HAP-1 (cell line): Measurements from ENCODE around the gene RTRAF.
A peak's percentile ranks its signal among the peaks of the same experiment; 100 is the strongest.

Experiments
- DNase-seq, 2 experiments: peaks; one replicate each; pipeline ENCODE4 v3.0.0-alpha.2; 2016 to 2020; ENCODE audit warnings: low spot score in 2 of 2
- H3K27me3 ChIP-seq: fragments of 250-450 bp; sonication (Bioruptor Pico); 2 replicates; pipeline ENCODE4 v1.5.1; 2020; ENCODE audit warnings: low read depth, mild to moderate bottlenecking, moderate library complexity
- H3K36me3 ChIP-seq: fragments of 250-450 bp; sonication (Bioruptor Pico); replicated peaks from 2 replicates; pipeline ENCODE4 v1.5.1; 2020; ENCODE audit warnings: mild to moderate bottlenecking
- H3K4me1 ChIP-seq: fragments of 250-450 bp; sonication (Bioruptor Pico); 2 replicates; pipeline ENCODE4 v1.5.1; 2020; ENCODE audit warnings: mild to moderate bottlenecking
- H3K4me3 ChIP-seq: fragments of 250-450 bp; sonication (Bioruptor Pico); 2 replicates; pipeline ENCODE4 v1.5.1; 2020; ENCODE audit warnings: mild to moderate bottlenecking, moderate library complexity
- H3K9me3 ChIP-seq: fragments of 250-450 bp; sonication (Bioruptor Pico); 2 replicates; pipeline ENCODE4 v1.5.1; 2020; ENCODE audit warnings: mild to moderate bottlenecking, moderate library complexity
- in situ Hi-C: fragments of 300-500 bp; cut with MboI; formaldehyde crosslinking; loops from 3 replicates; pipeline ENCODE4 v1.14.3; 2020; ENCODE audit warnings: low sequenced_read_pairs, inconsistent platforms, mixed read lengths

RTRAF gene

GRCh38 chr14:51989293-51990234 lies at the start of gene RTRAF:
RTRAF (plus strand) TSS chr14:51989546; CDS start chr14:51989640, 94 bp downstream.
- peaks cover 32% of the 10 kb centered on the region for H3K36me3 ChIP-seq

GRCh38 chr14:51939755-51940301 lies 49.5 kb upstream of the RTRAF start:
- Histone ChIP-seq H3K4me3 (no peak overlapping the region), H3K4me1 (peaks cover 26% of the 10 kb centered on the region), H3K9me3 (no peaks in the 10 kb centered on the region), H3K36me3 (no peaks in the 10 kb centered on the region), H3K27me3 (no peaks in the 10 kb centered on the region)
- DNase-seq = peak in 1 of 2 experiments; percentile 20
- in situ Hi-C loops = no loop called here

More at GRCh38 chr14:51989293-51990234, at the start of gene RTRAF:
- Histone ChIP-seq H3K4me3 (peak within 1 kb of the TSS; percentile 83), H3K27me3 (no peaks in the 10 kb centered on the region), H3K4me1 (peaks cover 13% of the 10 kb centered on the region), H3K9me3 (no peaks in the 10 kb centered on the region)
- DNase-seq = peak; percentile 89 to 94
- in situ Hi-C loops = loop anchor here (10.0 to 25.0 kb wide), 2 partner anchors 145 to 702 kb away; no protein-coding TSS in a partner anchor

DNA sequence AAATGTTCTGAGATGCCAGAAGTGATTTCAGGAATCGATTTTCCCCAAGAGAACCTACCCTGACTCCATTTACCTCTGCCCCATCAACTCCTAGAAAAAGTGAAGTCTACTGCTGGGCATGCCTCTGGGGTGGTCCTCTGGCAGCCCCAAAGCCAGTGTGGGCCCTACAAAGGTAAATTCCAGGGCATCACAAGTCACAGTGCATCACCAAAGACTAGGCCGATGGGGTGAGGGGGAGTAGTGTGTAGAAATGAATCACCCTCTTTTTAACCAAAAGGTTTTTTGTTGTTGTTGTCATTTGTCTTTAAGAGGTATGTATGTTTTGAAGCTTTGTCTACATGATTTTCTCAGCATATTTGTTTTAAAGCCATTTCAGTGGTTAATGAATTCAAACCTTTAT lies 46.4 kb upstream of the RTRAF start:
- in situ Hi-C loops = no loop called here
- Histone ChIP-seq H3K36me3 (no peaks in the 10 kb centered on the region), H3K9me3 (no peaks in the 10 kb centered on the region), H3K27me3 (no peaks in the 10 kb centered on the region), H3K4me3 (no peak overlapping the region), H3K4me1 (peaks cover 26% of the 10 kb centered on the region)
- DNase-seq = no peak

GRCh38 chr14:51950007-51950406 lies 39.3 kb upstream of the RTRAF start:
- H3K36me3 ChIP-seq = no peaks in the 10 kb centered on the region
- H3K27me3 ChIP-seq = no peaks in the 10 kb centered on the region
- DNase-seq = no peak
- no peak overlapping the region for H3K4me3 ChIP-seq
- no peaks in the 10 kb centered on the region for H3K9me3 ChIP-seq
- in situ Hi-C loops = no loop called here
- H3K4me1 ChIP-seq = peaks cover 7% of the 10 kb centered on the region

DNA sequence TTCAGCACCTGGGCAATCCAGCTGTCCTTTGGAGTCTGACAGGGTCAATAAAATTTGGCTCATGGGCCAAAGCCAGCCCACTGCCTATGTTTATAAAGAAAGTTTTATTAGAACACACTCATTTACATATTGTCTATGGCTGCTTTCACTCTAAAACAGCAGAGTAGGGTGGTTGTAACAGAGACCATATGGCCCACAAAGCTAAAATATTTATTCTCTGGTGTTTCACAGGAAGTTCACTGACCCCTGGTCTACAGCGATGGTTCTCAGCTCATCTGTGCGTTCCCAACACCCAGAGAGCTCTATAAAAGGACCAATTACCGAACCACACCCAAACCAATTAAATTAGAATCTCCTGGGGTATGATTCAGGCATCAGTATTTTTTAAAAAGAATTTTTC lies 37.7 kb upstream of the RTRAF start:
- peaks cover 7% of the 10 kb centered on the region for H3K4me1 ChIP-seq
- in situ Hi-C loops = no loop called here
- no peak overlapping the region for H3K4me3 ChIP-seq
- no peaks in the 10 kb centered on the region for H3K27me3 ChIP-seq
- DNase-seq = no peak
- no peaks in the 10 kb centered on the region for H3K9me3 ChIP-seq
- H3K36me3 ChIP-seq = no peaks in the 10 kb centered on the region

DNA sequence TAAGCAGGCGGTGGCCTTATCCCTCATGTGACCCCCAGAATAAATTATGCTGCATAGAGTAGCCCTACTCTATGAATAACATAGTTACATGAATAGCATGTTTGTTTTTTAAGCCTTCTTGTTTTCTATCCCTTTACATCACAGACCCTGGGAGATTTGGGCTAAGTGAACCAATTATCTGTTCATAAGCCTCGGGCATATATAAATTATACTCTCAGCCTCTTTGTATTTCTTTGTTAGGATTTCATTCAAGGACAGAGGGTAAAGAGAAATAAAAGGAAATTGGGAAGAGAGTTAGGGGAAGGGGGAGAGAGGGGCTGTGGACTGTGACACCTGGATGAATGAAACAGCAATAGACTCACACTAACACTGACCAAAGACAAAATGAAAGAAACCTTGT lies 35.3 kb upstream of the RTRAF start:
- no peaks in the 10 kb centered on the region for H3K27me3 ChIP-seq
- H3K36me3 ChIP-seq = no peaks in the 10 kb centered on the region
- in situ Hi-C loops = no loop called here
- H3K4me1 ChIP-seq = peaks cover 7% of the 10 kb centered on the region
- H3K4me3 ChIP-seq = no peak overlapping the region
- DNase-seq = peak in 1 of 2 experiments; percentile 27
- no peaks in the 10 kb centered on the region for H3K9me3 ChIP-seq

DNA sequence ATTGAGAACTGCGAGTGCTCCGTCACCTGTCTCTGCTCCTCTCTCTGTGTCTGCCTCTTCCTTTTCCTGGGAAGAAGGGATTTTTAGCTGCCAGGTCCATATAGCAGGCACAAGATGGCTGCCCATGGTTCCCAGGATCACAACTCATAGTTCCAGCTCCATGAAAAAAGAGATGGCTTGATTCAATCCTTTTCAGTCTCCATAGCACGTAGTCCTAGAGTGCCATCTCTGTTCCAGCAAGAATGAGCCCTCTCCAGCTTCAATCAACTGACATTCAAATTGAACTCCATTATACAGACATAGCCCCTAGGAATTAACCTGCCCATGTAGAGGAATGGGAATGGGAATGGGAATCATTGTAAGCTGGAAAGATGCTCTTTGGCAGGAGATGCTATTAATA lies 34.7 kb upstream of the RTRAF start:
- peaks cover 7% of the 10 kb centered on the region for H3K4me1 ChIP-seq
- in situ Hi-C loops = no loop called here
- H3K36me3 ChIP-seq = no peaks in the 10 kb centered on the region
- H3K9me3 ChIP-seq = no peaks in the 10 kb centered on the region
- no peak for DNase-seq
- no peak overlapping the region for H3K4me3 ChIP-seq
- no peaks in the 10 kb centered on the region for H3K27me3 ChIP-seq

GRCh38 chr14:51957950-51958349 lies 31.4 kb upstream of the RTRAF start:
- H3K9me3 ChIP-seq = no peaks in the 10 kb centered on the region
- peaks cover 16% of the 10 kb centered on the region for H3K4me1 ChIP-seq
- H3K36me3 ChIP-seq = no peaks in the 10 kb centered on the region
- DNase-seq = no peak
- in situ Hi-C loops = no loop called here
- H3K4me3 ChIP-seq = no peak overlapping the region
- no peaks in the 10 kb centered on the region for H3K27me3 ChIP-seq

- Histone ChIP-seq H3K27me3 (no peaks in the 10 kb centered on the region), H3K4me1 (peaks cover 18% of the 10 kb centered on the region), H3K9me3 (no peaks in the 10 kb centered on the region), H3K4me3 (no peak overlapping the region), H3K36me3 (no peaks in the 10 kb centered on the region)
- in situ Hi-C loops = no loop called here
- DNase-seq = no peak
Observed at GRCh38 chr14:51959928-51960327, 29.4 kb upstream of the RTRAF start.

DNA sequence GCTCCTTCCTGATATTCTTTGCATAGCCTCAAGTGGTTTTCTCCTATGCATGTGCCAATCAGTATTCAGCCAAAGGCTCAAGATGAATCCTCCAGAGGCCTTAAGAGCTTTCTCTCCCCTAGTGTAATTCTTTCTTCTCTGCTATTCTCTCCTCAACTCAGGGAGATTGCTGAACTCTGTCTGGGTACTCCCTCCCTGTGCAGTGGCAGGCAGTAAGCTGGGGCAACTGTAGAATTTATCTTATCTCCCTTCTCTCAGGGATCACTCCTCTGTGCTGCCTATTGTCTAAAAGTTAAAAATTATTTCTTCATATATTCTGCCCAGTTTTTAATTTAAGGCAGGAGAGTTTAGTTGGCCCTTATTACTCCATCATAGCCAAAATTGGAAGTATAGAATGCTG lies 28.5 kb upstream of the RTRAF start:
- Histone ChIP-seq H3K27me3 (no peaks in the 10 kb centered on the region), H3K4me1 (peaks cover 18% of the 10 kb centered on the region), H3K9me3 (no peaks in the 10 kb centered on the region), H3K4me3 (no peak overlapping the region), H3K36me3 (no peaks in the 10 kb centered on the region)
- in situ Hi-C loops = no loop called here
- no peak for DNase-seq

DNA sequence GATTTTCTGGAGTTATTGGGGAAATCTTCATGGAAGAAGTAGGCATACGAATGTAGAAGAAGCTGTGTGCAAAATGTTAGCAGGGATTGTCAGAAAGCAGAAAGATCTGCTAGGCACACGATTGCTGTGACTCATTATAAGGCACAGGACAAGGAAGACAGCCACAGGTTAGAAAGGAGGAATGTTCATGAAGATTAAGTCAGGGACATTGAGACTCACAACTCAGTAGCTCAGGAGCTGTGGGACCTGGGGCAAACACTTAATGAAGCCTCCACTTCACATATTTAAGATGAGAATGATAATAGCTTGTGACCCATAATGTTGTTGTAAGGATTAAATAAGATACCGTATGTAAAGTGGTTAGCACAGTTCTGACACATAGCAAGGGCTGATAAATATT lies 26.6 kb upstream of the RTRAF start:
- Histone ChIP-seq H3K27me3 (no peaks in the 10 kb centered on the region), H3K4me1 (peaks cover 18% of the 10 kb centered on the region), H3K36me3 (no peaks in the 10 kb centered on the region), H3K4me3 (no peak overlapping the region), H3K9me3 (no peaks in the 10 kb centered on the region)
- peak in 1 of 2 experiments; percentile 45 for DNase-seq
- in situ Hi-C loops = no loop called here

DNA sequence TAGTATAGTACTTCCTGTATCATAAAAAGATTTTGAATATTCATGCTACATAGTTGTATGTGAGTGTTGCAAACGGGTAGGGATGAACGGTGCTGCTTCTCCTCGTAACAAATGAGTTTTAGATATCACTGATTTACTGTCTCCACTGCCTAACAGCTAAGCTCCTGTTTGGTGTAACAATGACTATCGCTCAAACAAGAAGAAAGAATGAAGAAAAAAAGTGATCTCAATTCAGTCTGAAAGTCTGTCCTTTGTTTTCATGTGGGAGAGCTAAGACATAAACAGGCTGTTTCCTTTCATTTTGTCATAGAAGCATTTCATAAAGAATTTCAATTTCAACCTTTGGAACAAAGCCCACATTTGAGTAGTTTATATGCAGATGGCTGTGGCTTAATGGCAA lies 26.1 kb upstream of the RTRAF start:
- no peaks in the 10 kb centered on the region for H3K9me3 ChIP-seq
- in situ Hi-C loops = no loop called here
- H3K27me3 ChIP-seq = no peaks in the 10 kb centered on the region
- peaks cover 18% of the 10 kb centered on the region for H3K4me1 ChIP-seq
- peak in 1 of 2 experiments; percentile 75 for DNase-seq
- H3K36me3 ChIP-seq = no peaks in the 10 kb centered on the region
- no peak overlapping the region for H3K4me3 ChIP-seq

- no peak for DNase-seq
- H3K36me3 ChIP-seq = no peaks in the 10 kb centered on the region
- H3K9me3 ChIP-seq = no peaks in the 10 kb centered on the region
- H3K27me3 ChIP-seq = no peaks in the 10 kb centered on the region
- no peak overlapping the region for H3K4me3 ChIP-seq
- in situ Hi-C loops = no loop called here
- peaks cover 13% of the 10 kb centered on the region for H3K4me1 ChIP-seq
Observed at GRCh38 chr14:51967521-51967920, 21.8 kb upstream of the RTRAF start.

GRCh38 chr14:51969852-51970540 lies 19.4 kb upstream of the RTRAF start:
- Histone ChIP-seq H3K4me3 (no peak overlapping the region), H3K27me3 (no peaks in the 10 kb centered on the region), H3K9me3 (no peaks in the 10 kb centered on the region), H3K4me1 (no peaks in the 10 kb centered on the region), H3K36me3 (no peaks in the 10 kb centered on the region)
- in situ Hi-C loops = no loop called here
- DNase-seq = no peak
